AG09319 (cell line): ENCODE results near the gene TRIM67.
A peak's percentile ranks its signal among the peaks of the same experiment; 100 is the strongest.

ENCODE experiments used
- DNase-seq: peaks from one replicate; pipeline ENCODE4 v3.0.0-alpha.2; 2010; ENCODE audit warnings: low read depth; ENCODE audit errors: extremely low read depth
- CTCF ChIP-seq: IDR thresholded peaks from 2 replicates; pipeline ENCODE4 v1.5.1; 2011; ENCODE audit warnings: low read depth, mild to moderate bottlenecking, inconsistent platforms, low read length, moderate library complexity

TRIM67 gene

GRCh38 chr1:231238298-231238697, 76.4 kb downstream of the TRIM67 start:
- TF ChIP-seq CTCF: no peak
- DNase-seq: no peak

DNA sequence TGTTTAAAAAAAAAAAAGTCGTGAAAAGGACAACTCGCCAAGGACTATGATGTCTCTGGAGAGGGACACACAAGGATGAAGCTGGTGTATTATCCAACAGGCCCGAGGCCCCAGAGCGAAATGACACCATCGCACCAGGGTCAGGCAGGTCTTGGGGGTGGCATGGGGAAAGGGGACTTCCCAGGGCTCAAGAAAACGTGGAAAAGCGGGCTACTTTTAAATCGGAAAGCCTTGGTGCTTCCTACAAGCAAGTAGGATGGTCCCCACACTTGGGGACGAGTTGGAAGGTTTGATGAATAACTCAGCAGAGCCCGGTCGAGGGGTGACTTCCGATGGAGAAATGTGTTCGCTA, 78.6 kb downstream of the TRIM67 start:
- TF ChIP-seq CTCF: no peak
- no peak for DNase-seq

GRCh38 chr1:231240883-231241735, 79.3 kb downstream of the TRIM67 start, which contains the start of gene GNPAT:
GNPAT (plus strand) TSS chr1:231241212; CDS start chr1:231241379, 167 bp downstream.
- TF ChIP-seq CTCF: no peak
- peak; percentile 60 for DNase-seq

GRCh38 chr1:231241750-231242149, 79.9 kb downstream of the TRIM67 start:
- DNase-seq: no peak
- TF ChIP-seq CTCF: no peak

GRCh38 chr1:231242516-231243198, 80.8 kb downstream of the TRIM67 start:
- TF ChIP-seq CTCF: no peak
- no peak for DNase-seq

DNA sequence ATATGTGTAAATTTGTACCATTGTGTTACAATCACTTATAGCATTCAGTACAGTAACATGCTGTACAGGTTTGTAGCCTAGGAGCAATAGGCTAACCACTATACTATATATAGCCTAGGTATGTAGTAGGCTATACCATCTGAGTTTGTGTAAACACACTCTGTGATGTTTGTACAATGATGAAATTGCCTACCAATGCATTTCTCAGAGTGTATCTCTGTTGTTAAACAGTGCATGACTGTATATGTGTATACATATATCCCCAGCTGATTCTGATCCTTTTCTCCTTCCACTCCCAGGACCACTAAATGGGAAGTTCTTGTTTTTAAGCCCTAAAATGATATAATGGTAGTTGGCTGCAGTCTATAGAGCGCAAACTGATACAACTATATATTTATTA, 86.9 kb downstream of the TRIM67 start:
- no peak for TF ChIP-seq CTCF
- no peak for DNase-seq

DNA sequence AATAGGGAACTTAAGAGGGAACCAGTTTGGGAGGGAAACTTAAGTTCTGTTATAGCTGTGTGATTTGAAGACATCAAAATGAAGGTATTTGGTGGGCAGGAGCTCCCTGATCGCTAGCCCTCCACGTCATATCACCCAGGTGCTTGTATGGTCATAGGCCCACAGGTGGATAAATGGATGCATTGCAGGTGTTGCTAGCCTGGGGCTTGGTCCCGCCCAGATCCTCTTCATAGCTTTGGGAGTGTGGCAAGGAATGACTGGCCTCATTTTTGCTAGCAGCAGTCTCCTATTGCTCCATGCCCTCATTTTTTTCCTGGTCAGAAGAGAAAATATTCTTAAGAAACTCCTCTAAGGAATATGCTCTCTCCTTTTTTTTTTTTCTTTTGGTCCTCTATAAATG, 90.5 kb downstream of the TRIM67 start:
- TF ChIP-seq CTCF: no peak
- DNase-seq: no peak
